Gastrocnemius medialis (tissue), 4 donors: ENCODE data around the gene ZC3H18. TPM values are rescaled to one million over a fixed set of nuclear protein-coding genes. Genes with fewer than 3 reads are reported as not detected.

Experiments
- ATAC-seq, 2 donors: fragments of 150-250 bp; one replicate each; pipeline ENCODE4 v1.9.1; 2016
- DNase-seq, 2 donors: peaks; one replicate each; pipeline ENCODE4 v3.0.0-alpha.2; 2019
- H3K27ac ChIP-seq, 4 donors: fragments of 200-600 bp; sonication (generic); 1 replicate in 1 of 4; 2 replicates in 3 of 4; pipeline ENCODE4 v1.5.1; 2016 to 2018; ENCODE audit warnings: mild to moderate bottlenecking in 2 of 4, moderate library complexity in 1 of 4
- H3K27me3 ChIP-seq, 3 donors: fragments of 200-600 bp; sonication (generic) in 2 of 3; 1 replicate in 1 of 3; 2 replicates in 2 of 3; pipeline versions ENCODE4 v1.5.1 to v1.6.0; 2016 to 2019; ENCODE audit warnings: mild to moderate bottlenecking in 1 of 3, moderate library complexity in 1 of 3
- H3K36me3 ChIP-seq, 2 donors: fragments of 200-600 bp; sonication (generic) in 1 of 2; one replicate each; pipeline ENCODE4 v1.5.1; 2017 to 2018
- H3K4me1 ChIP-seq, 2 donors: fragments of 200-600 bp; sonication (generic) in 1 of 2; one replicate each; pipeline ENCODE4 v1.5.1; 2016 to 2017; ENCODE audit warnings: mild to moderate bottlenecking in 2 of 2
- H3K4me3 ChIP-seq, 4 donors: fragments of 200-600 bp; sonication (generic) in 3 of 4; 1 replicate in 1 of 4; 2 replicates in 3 of 4; pipeline ENCODE4 v1.5.1; 2016 to 2019; ENCODE audit warnings: mild to moderate bottlenecking in 2 of 4
- H3K9me3 ChIP-seq, 3 donors: fragments of 200-600 bp; sonication (generic) in 2 of 3; 1 replicate in 1 of 3; 2 replicates in 2 of 3; pipeline ENCODE4 v1.5.1; 2016 to 2019
- POLR2A ChIP-seq, 2 donors: fragments of 450-650 bp; IDR thresholded peaks; one replicate each; pipeline ENCODE4 v1.6.1; 2017; ENCODE audit warnings: antibody characterized with exemption in 2 of 2, mild to moderate bottlenecking in 2 of 2, moderate library complexity in 2 of 2
- in situ Hi-C, 4 donors: fragments of 200-750 bp; cut with MboI; loops; one replicate each; pipeline versions ENCODE4 v1.15.0 to v1.8.0; 2017; ENCODE audit warnings: low sequenced_read_pairs in 4 of 4
- intact Hi-C: fragments of 100-400 bp; cut with DNase I; formaldehyde crosslinking; loops from one replicate; pipeline ENCODE4 v1.15.1; 2023; ENCODE audit warnings: low total_unique reads
- total RNA-seq, 4 donors: library from RNA; depleted of rRNA; stranded (reverse); fragments of >200 nt; gene quantifications; one replicate each; pipeline versions ENCODE4 v1.1.0 to v1.2.3, GENCODE V29; 2016
- TF ChIP-seq, protein P1 (sequence below), 5 experiments: fragments of 450-650 bp in 3 of 5; fragments of 200-600 bp in 2 of 5; sonication (generic) in 2 of 5; IDR thresholded peaks in 4 of 5; conservative IDR thresholded peaks in 1 of 5; 1 replicate in 4 of 5; 2 replicates in 1 of 5; pipeline ENCODE4 v1.5.1; 2016 to 2019; ENCODE audit warnings: antibody characterized with exemption in 5 of 5, mild to moderate bottlenecking in 3 of 5, moderate library complexity in 3 of 5

Gene ZC3H18
- total RNA-seq, 4 donors from 2014 or later = 10.9 to 20.5 (median 18.4) TPM

GRCh38 chr16:88669980-88670379 is 99.8 kb downstream of the ZC3H18 start:
- Histone ChIP-seq H3K27me3 (no peaks in the 10 kb centered on the region), H3K27ac (peak overlapping the region in 1 of 4 donors; percentile 2), H3K4me3 (no peak overlapping the region), H3K36me3 (no peaks in the 10 kb centered on the region), H3K9me3 (no peaks in the 10 kb centered on the region), H3K4me1 (peaks cover 22 to 34% of the 10 kb centered on the region in 2 donors)
- TF ChIP-seq, protein P1, sequence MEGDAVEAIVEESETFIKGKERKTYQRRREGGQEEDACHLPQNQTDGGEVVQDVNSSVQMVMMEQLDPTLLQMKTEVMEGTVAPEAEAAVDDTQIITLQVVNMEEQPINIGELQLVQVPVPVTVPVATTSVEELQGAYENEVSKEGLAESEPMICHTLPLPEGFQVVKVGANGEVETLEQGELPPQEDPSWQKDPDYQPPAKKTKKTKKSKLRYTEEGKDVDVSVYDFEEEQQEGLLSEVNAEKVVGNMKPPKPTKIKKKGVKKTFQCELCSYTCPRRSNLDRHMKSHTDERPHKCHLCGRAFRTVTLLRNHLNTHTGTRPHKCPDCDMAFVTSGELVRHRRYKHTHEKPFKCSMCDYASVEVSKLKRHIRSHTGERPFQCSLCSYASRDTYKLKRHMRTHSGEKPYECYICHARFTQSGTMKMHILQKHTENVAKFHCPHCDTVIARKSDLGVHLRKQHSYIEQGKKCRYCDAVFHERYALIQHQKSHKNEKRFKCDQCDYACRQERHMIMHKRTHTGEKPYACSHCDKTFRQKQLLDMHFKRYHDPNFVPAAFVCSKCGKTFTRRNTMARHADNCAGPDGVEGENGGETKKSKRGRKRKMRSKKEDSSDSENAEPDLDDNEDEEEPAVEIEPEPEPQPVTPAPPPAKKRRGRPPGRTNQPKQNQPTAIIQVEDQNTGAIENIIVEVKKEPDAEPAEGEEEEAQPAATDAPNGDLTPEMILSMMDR (IDR thresholded peaks at IDR 0.05 in 4 of 5, conservative IDR thresholded peaks at IDR 0.05 in 1 of 5) = no peak
- no peak for TF ChIP-seq POLR2A (IDR thresholded peaks at IDR 0.05)
- intact Hi-C loops (no loop called here), in situ Hi-C loops (no loop called here)
- ATAC-seq (no peak), DNase-seq (no peak)

GRCh38 chr16:88671806-88672205 is 101.6 kb downstream of the ZC3H18 start:
- in situ Hi-C loops = no loop called here
- peak overlapping the region in 1 of 4 donors; percentile 75 for H3K27ac ChIP-seq
- ATAC-seq = no peak
- TF ChIP-seq, protein P1 (IDR thresholded peaks at IDR 0.05 in 4 of 5, conservative IDR thresholded peaks at IDR 0.05 in 1 of 5) = no peak
- no peak for TF ChIP-seq POLR2A (IDR thresholded peaks at IDR 0.05)
- no peaks in the 10 kb centered on the region for H3K27me3 ChIP-seq
- no peak overlapping the region for H3K4me3 ChIP-seq
- intact Hi-C loops = no loop called here
- no peak for DNase-seq
- H3K4me1 ChIP-seq = peaks cover 39 to 41% of the 10 kb centered on the region in 2 donors
- no peaks in the 10 kb centered on the region for H3K36me3 ChIP-seq
- no peaks in the 10 kb centered on the region for H3K9me3 ChIP-seq

GRCh38 chr16:88672776-88673175 is 102.6 kb downstream of the ZC3H18 start:
- in situ Hi-C loops = no loop called here
- intact Hi-C loops = no loop called here
- DNase-seq (peak in 1 of 2 donors; percentile 50), ATAC-seq (peak; percentile 11 to 37)
- no peaks in the 10 kb centered on the region for H3K27me3 ChIP-seq
- H3K36me3 ChIP-seq = no peaks in the 10 kb centered on the region
- peak overlapping the region; percentile 75 to 84 (median 82) for H3K27ac ChIP-seq
- no peaks in the 10 kb centered on the region for H3K9me3 ChIP-seq
- no peak overlapping the region for H3K4me3 ChIP-seq
- peaks cover 46 to 50% of the 10 kb centered on the region in 2 donors for H3K4me1 ChIP-seq
- TF ChIP-seq POLR2A (IDR thresholded peaks at IDR 0.05) = no peak
- TF ChIP-seq, protein P1 (IDR thresholded peaks at IDR 0.05 in 4 of 5, conservative IDR thresholded peaks at IDR 0.05 in 1 of 5) = peak in 2 of 5 experiments; percentile 28 to 30

DNA sequence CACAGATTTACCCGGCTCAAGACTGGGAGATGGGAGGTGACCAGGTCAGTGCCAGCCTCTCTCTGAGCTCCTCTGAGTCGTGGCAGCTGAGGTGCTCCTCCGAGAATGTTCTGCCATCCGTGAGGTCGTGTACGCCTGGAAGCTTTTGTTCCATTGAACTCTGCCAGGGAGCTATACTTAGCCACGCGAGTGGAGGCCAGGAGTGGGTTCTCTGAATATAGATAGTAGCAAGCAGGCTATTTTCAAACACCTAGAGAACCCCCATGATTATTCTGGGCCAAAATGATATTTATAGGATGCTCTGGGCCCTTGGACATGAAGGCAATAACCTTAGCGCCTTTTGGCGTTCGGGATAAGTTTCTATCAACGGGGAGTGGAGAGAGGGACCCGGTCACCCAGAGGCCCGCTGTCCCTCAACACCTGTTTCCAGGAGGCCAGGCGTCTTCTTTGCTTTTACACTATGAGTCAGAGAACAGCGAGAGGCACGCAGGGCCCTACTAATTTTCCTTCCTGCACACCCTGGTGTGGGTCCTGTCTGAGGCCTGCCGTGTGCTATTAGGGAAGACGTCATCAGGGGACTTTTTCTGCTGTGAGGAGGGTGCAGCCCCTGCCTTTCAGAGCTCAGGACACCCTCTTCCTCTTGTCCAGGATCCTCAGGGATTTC is 103.6 kb downstream of the ZC3H18 start:
- peak; percentile 79 to 85 for ATAC-seq
- in situ Hi-C loops (no loop called here), intact Hi-C loops (loop anchor here (1.0 kb wide), 1 partner anchor 12 kb away; the partner anchor contains the start of gene SNAI3)
- no peaks in the 10 kb centered on the region for H3K9me3 ChIP-seq
- no peaks in the 10 kb centered on the region for H3K36me3 ChIP-seq
- peaks cover 46 to 57% of the 10 kb centered on the region in 2 donors for H3K4me1 ChIP-seq
- peak; percentile 39 to 66 for DNase-seq
- H3K27ac ChIP-seq = peak overlapping the region; percentile 75 to 84 (median 82)
- H3K27me3 ChIP-seq = no peaks in the 10 kb centered on the region
- peak overlapping the region in 1 of 4 donors; percentile 2 for H3K4me3 ChIP-seq
- TF ChIP-seq, protein P1 (IDR thresholded peaks at IDR 0.05 in 4 of 5, conservative IDR thresholded peaks at IDR 0.05 in 1 of 5) = no peak
- peak in 1 of 2 donors; percentile 16 for TF ChIP-seq POLR2A (IDR thresholded peaks at IDR 0.05)
